Natural killer cell (primary cell): ENCODE results near the gene GMCL2. TPM values are rescaled to one million over a fixed set of nuclear protein-coding genes. Genes with fewer than 3 reads are reported as not detected.

Source experiments
- ATAC-seq, 3 donors: fragments of 150-1000 bp in 2 of 3; fragments of 200-7000 bp in 1 of 3; cut with Tn5 transposase; 1 replicate in 1 of 3; 2 replicates in 2 of 3; pipeline ENCODE4 v1.10.0; 2021; ENCODE audit warnings: mild to moderate bottlenecking in 2 of 3, moderate library complexity in 2 of 3
- DNase-seq, 2 donors: peaks; one replicate each; pipeline versions ENCODE4 v3.0.0 to v3.0.0-alpha.2; 2013 to 2021; ENCODE audit warnings: mixed read lengths in 1 of 2
- H3K27ac ChIP-seq: one replicate; pipeline ENCODE4 v1.5.1; 2013; ENCODE audit warnings: mild to moderate bottlenecking, low read length
- H3K27me3 ChIP-seq: one replicate; pipeline ENCODE4 v1.6.1; 2013; ENCODE audit warnings: low read length; ENCODE audit not compliant: control insufficient read depth, insufficient read depth
- H3K36me3 ChIP-seq: one replicate; pipeline ENCODE4 v1.6.1; 2013; ENCODE audit warnings: low read length; ENCODE audit not compliant: control insufficient read depth, insufficient read depth
- H3K4me1 ChIP-seq: one replicate; pipeline ENCODE4 v1.6.1; 2013; ENCODE audit warnings: low read length; ENCODE audit not compliant: control insufficient read depth, insufficient read depth
- H3K4me3 ChIP-seq: one replicate; pipeline ENCODE4 v1.5.1; 2013; ENCODE audit warnings: low read length
- H3K9me3 ChIP-seq: one replicate; pipeline ENCODE4 v1.6.1; 2013; ENCODE audit warnings: low read length; ENCODE audit not compliant: control insufficient read depth, insufficient read depth
- H3K27ac Mint-ChIP-seq, 2 donors: one replicate each; pipeline ENCODE4 v1.8.0; 2022; ENCODE audit warnings: mild to moderate bottlenecking in 2 of 2, mixed read lengths in 2 of 2, moderate library complexity in 1 of 2
- H3K27me3 Mint-ChIP-seq, 2 donors: one replicate each; pipeline ENCODE4 v1.8.0; 2022; ENCODE audit warnings: low read depth in 2 of 2, mixed read lengths in 2 of 2
- H3K36me3 Mint-ChIP-seq: one replicate; pipeline ENCODE4 v1.8.0; 2022; ENCODE audit warnings: mixed read lengths
- H3K4me1 Mint-ChIP-seq, 2 donors: one replicate each; pipeline ENCODE4 v1.8.0; 2022; ENCODE audit warnings: mixed read lengths in 2 of 2
- H3K4me3 Mint-ChIP-seq: one replicate; pipeline ENCODE4 v1.8.0; 2022; ENCODE audit warnings: mild to moderate bottlenecking, moderate library complexity, mixed read lengths
- H3K9me3 Mint-ChIP-seq, 2 donors: one replicate each; pipeline ENCODE4 v1.8.0; 2022; ENCODE audit warnings: mixed read lengths in 2 of 2
- WGBS: methylation state at CpG from one replicate; pipeline ENCODE4 v1.1.7; 2013; ENCODE audit warnings: missing lambda C conversion rate; ENCODE audit not compliant: insufficient coverage; 5-methylcytosine and 5-hydroxymethylcytosine counted together
- intact Hi-C: fragments of 100-400 bp; cut with micrococcal nuclease; formaldehyde crosslinking; loops from one replicate; pipeline ENCODE4 v1.14.2; 2022
- total RNA-seq, 4 donors: library from RNA; stranded (reverse); fragments of 120-200 nt in 1 of 4; gene quantifications; one replicate each; pipeline versions ENCODE4 v1.2.3 to v1.2.4, GENCODE V29; 2013 to 2022
- TF ChIP-seq, protein P1 (sequence below): fragments of 200-600 bp; IDR thresholded peaks from one replicate; pipeline ENCODE4 v1.8.0; 2022; ENCODE audit warnings: antibody characterized with exemption

Gene GMCL2
- total RNA-seq, 3 donors from 2014 or later (not counting 1 experiment from before 2014, with no cell fraction given) = not detected

DNA sequence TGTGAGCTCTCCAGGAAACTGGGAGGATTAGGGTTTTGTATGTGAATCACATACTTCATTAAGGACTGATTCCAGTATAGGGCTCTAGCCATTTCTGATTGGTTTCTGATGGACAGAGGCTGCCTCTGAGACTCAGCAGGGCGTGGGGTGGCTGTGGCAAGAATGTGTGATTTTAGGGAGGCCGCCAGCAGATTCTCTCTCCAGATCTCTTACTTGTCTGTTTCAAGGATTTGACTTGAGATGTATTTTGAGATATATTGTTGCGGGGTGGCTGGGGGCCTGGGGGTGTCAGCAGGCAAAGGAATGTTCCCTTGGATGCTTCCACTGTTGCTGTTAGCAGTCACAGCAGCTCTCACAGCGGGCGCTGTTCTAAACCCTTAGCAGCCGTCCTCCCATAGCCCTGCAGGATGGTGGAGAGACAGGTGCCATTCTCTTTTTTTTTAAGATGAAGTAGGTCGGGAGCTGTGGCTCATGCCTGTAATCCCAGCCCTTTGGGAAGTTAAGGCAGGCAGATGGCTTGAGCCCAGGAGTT is 9.2 kb upstream of the GMCL2 start:
- TF ChIP-seq, protein P1, sequence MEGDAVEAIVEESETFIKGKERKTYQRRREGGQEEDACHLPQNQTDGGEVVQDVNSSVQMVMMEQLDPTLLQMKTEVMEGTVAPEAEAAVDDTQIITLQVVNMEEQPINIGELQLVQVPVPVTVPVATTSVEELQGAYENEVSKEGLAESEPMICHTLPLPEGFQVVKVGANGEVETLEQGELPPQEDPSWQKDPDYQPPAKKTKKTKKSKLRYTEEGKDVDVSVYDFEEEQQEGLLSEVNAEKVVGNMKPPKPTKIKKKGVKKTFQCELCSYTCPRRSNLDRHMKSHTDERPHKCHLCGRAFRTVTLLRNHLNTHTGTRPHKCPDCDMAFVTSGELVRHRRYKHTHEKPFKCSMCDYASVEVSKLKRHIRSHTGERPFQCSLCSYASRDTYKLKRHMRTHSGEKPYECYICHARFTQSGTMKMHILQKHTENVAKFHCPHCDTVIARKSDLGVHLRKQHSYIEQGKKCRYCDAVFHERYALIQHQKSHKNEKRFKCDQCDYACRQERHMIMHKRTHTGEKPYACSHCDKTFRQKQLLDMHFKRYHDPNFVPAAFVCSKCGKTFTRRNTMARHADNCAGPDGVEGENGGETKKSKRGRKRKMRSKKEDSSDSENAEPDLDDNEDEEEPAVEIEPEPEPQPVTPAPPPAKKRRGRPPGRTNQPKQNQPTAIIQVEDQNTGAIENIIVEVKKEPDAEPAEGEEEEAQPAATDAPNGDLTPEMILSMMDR = no peak
- DNase-seq = no peak
- Histone ChIP-seq H3K9me3 (no peaks in the 10 kb centered on the region), H3K4me3 (no peak overlapping the region), H3K4me1 (peaks cover 23% of the 10 kb centered on the region), H3K36me3 (no peaks in the 10 kb centered on the region), H3K27ac (no peak overlapping the region), H3K27me3 (no peaks in the 10 kb centered on the region)
- H3K4me3 Mint-ChIP-seq = peak overlapping the region; percentile 60
- ATAC-seq = peak in 2 of 3 donors; percentile 27 to 47
- peak overlapping the region in 1 of 2 donors; percentile 13 for H3K27ac Mint-ChIP-seq
- WGBS = 70% methylated on average over 7 of the region's 7 CpGs
- no peaks in the 10 kb centered on the region for H3K27me3 Mint-ChIP-seq
- peaks cover 32 to 44% of the 10 kb centered on the region in 2 donors for H3K4me1 Mint-ChIP-seq
- intact Hi-C loops = no loop called here
- H3K9me3 Mint-ChIP-seq = no peaks in the 10 kb centered on the region
- H3K36me3 Mint-ChIP-seq = no peaks in the 10 kb centered on the region

DNA sequence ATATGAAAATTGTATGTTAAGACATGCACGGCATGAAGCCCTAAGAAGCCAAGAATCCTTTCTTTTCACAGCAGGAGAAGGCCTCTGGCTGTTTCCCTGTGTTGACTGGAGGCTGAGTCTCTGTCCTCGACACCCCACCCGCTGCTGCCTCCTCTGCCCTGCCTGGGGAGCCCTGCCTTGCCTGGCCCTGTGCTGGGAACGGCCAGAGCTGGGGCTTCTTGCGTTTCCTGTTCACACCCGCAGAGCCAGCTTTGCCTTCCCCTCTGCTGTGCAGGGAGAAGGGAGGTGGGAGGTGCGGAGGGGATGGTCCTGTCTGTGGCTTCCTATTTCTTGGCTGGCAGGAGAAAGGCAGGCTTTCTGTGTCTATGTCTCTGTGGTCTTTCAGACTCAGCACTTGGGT is 6.9 kb upstream of the GMCL2 start:
- Histone ChIP-seq H3K4me1 (peaks cover 23% of the 10 kb centered on the region), H3K27ac (peak overlapping the region; percentile 35), H3K4me3 (no peak overlapping the region), H3K27me3 (no peaks in the 10 kb centered on the region), H3K9me3 (no peaks in the 10 kb centered on the region), H3K36me3 (no peaks in the 10 kb centered on the region)
- Mint-ChIP-seq H3K4me3 (peak overlapping the region; percentile 40), H3K27me3 (no peaks in the 10 kb centered on the region), H3K27ac (peak overlapping the region in 1 of 2 donors; percentile 82), H3K9me3 (no peaks in the 10 kb centered on the region), H3K4me1 (peaks cover 32 to 44% of the 10 kb centered on the region in 2 donors), H3K36me3 (no peaks in the 10 kb centered on the region)
- TF ChIP-seq, protein P1 = no peak
- DNase-seq (no peak), ATAC-seq (peak; percentile 40 to 54 (median 42))
- intact Hi-C loops = no loop called here
- 5% methylated on average over 7 of the region's 7 CpGs for WGBS

DNA sequence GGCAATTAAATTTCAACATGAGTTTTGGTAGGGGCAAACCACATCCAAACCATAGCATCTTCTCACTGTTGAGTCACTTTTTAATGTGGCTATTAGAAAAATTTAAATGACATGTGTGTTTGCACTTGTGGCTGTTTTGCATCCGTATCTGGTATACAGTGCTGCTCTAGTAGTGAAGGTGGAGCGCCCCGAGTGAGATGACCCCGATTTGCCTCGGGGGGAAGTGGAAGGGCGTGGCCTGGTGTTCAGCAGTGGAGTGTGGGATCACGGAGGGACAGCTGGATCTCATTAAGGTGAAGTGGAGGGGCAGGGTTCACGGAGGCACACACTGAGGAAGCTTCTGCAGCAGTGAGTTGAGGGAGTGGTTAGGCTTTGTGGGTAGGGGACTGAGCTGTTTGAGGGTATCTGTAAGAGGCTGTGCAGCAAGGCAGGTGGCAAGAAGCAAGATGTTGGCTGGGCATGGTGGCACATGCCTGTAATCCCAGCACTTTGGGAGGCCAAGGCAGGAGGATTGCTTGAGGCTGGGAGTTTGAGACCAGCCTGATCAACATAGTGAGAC is 6.2 kb upstream of the GMCL2 start:
- H3K4me3 Mint-ChIP-seq = peak overlapping the region; percentile 81
- intact Hi-C loops = no loop called here
- Histone ChIP-seq H3K27me3 (no peaks in the 10 kb centered on the region), H3K27ac (peak overlapping the region; percentile 2), H3K4me1 (peaks cover 23% of the 10 kb centered on the region), H3K36me3 (no peaks in the 10 kb centered on the region), H3K9me3 (no peaks in the 10 kb centered on the region), H3K4me3 (no peak overlapping the region)
- peak overlapping the region; percentile 50 to 82 for H3K27ac Mint-ChIP-seq
- DNase-seq = no peak
- H3K4me1 Mint-ChIP-seq = peaks cover 32 to 44% of the 10 kb centered on the region in 2 donors
- WGBS = 18% methylated on average over 8 of the region's 8 CpGs
- H3K27me3 Mint-ChIP-seq = peaks cover 0 to 5% of the 10 kb centered on the region in 2 donors
- TF ChIP-seq, protein P1 = no peak
- no peaks in the 10 kb centered on the region for H3K36me3 Mint-ChIP-seq
- no peaks in the 10 kb centered on the region for H3K9me3 Mint-ChIP-seq
- ATAC-seq = peak; percentile 63 to 81 (median 70)
